DMS53 treated with DMSO at 0.1 percent for 48 hours (cell line): ENCODE measurements around the gene TP53I11.

Source experiments
- DNase-seq: peaks from one replicate; lab custom pipeline; 2025; ENCODE audit not compliant: unreplicated experiment; lab: John Stamatoyannopoulos, UW

The TP53I11 gene

GRCh38 chr11:44915621-44916020 is 35.1 kb downstream of the TP53I11 start:
- DNase-seq = no peak

- DNase-seq = no peak
Observed at GRCh38 chr11:44915004-44915403, 35.7 kb downstream of the TP53I11 start.

GRCh38 chr11:44914105-44914504 is 36.6 kb downstream of the TP53I11 start:
- no peak for DNase-seq

- DNase-seq = no peak
Observed at GRCh38 chr11:44913502-44913901, 37.2 kb downstream of the TP53I11 start.

- DNase-seq = no peak
Observed at GRCh38 chr11:44912270-44912987, 38.3 kb downstream of the TP53I11 start.

DNA sequence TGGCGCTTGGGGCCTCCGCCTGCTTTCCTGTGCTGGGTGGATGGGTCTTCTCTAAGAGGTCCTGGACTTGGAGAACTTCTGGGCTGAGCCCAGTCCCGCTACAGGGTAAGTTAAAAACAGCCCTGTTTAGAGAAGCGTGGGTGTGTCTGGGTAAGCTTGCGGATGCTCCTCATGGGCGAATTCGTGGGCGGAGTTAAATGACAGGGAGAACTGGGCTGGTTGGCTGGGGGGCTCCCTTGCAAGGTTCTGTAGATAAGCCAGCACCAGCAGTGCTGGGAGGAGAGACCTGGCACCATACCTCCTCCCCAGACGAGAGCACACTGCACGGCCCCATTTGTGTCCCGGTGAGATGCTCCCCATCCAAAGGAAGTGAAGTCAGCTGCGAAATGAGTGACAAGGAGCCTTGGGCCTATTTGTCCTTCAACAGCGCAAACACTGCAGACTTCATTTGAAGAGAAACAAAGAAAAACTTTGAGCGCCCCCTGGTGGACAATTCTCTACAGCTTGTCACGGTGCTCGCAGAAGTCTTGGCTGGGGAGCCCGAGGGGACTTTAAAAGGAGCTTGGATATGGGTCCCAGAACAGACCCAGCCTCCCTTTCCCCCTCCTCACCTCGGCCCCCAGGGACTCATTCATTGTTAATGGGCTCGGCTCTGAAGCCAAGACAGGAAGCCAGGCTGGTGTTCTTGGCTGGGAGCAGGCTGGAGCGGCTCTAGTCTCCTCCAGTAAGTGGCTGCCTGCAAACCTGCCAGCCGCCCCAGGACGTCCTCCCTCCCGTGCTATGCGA is 39.5 kb downstream of the TP53I11 start:
- peak; percentile 65 for DNase-seq

- DNase-seq = no peak
Observed at GRCh38 chr11:44910591-44910990, 40.1 kb downstream of the TP53I11 start.

DNA sequence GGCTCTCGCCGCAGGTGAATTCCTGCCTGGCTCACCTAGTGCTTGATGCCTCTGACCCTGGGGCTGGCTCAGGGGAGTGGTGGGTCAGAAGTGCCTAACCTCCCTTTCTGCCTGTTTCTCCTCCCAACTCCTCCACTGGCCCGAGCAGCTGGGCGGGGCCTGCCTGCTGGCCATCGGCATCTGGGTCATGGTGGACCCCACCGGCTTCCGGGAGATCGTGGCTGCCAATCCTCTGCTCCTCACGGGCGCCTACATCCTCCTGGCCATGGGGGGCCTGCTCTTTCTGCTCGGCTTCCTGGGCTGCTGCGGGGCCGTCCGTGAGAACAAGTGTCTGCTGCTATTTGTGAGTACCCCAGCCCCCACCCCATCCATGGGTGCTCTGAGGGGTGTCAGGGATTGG is 41.1 kb downstream of the TP53I11 start:
- DNase-seq = no peak

DNA sequence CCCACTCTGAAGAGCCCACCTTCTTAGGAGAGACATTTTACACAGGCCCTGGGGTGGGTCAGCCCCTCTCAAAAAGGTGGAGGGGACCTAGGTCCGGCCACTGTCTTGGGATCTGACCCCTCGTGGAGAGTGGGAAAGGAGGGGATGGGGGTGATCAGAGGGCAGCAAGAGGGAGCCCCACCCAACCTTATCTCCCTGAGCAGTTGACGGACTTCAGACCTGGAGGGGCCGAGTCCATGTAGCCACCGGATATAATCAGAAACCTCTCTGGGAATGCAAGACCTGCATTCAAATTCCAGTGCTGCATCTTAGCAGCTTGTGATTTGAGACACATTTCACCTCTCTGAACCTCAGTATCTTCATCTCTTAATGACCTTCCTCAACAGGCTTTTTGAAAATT is 44.0 kb downstream of the TP53I11 start:
- no peak for DNase-seq

DNA sequence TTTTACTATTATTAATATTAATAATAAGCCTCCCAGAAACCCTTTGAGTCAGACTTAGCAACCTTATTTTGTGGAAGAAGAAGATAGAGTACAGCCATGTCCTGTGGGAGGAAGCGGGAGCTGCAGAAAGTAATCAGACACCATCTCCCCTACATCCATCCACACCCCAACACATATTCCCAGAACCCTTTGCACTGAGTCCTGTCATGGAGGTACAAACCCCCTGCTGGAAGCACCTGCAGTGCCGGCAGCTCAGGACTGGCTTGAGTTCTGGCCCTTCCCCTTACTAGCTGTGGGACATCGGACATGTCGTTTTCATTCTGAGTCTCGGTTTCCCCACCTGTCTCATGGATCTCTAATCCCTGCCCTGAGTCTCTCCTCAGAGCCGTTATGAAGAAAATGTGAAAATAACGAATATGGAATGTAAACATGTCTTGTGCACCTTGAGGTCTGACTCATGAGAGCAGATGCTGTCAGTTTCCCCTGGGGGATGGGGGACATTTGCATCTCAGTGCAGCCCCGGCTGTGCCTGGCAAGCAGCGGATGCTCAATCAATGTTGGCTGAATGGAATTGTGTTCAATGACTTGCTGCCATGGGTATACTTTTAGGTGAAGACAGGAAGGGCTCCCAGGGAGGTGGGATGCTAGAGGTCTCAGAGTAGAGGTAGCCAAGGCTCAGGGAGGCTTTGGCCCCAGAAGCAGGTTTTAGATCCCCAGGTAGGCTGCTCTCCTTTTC is 45.4 kb downstream of the TP53I11 start:
- no peak for DNase-seq

DNA sequence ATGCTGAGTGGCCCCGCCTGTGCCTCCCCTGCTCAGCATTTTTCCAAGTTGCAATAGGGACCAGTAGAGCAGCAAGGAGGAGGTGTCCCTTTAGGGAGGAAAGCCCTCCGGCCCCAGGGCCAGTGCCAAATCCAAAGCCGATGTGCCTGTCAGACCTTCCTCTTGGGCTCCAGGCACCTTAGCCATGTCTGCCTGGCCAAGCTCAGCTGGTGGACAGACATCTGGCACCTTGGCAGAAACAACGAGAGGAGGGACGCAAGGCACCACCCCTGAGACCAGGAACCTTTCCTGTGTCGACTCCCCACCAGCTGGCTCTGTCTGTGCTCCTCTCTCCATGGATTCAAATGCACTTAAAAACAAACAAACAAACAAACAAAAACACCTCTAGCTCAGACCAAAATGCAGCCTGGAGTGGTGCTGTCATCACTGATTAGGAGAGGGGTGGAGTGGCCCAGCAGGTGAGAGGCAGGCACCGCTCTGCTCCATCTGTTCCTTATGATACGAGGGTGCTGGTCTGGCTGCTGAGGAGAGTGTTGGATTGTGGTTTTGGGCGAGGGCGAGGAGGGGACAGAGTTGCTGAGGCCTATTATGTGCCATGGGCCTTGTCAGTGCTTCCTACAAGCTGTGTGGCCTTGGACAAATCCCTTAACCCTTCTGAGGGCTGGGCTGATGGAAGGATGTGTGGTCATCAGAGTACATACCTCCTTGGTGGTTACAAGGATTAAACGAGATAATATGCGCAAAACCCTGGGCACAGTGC is 46.2 kb downstream of the TP53I11 start:
- no peak for DNase-seq

DNA sequence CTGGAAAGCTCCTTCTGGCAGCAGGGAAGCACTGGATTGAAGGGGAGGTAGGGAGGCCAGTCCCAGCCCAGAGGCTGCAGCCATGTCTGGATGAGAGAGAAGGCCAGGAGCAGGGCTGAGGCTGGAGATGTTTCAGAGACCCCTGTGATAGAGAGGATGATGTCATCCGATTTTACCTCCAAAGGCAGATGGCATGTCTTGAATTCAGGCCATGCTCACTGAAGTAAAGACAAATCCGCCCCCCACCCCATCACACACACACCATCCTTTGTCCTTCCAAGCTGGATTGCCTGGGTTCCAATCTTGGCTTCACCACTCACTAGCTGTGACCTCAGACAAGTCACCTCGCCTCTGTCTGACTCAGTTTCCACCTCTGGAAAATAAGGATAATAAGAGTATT is 47.2 kb downstream of the TP53I11 start:
- DNase-seq = no peak

DNA sequence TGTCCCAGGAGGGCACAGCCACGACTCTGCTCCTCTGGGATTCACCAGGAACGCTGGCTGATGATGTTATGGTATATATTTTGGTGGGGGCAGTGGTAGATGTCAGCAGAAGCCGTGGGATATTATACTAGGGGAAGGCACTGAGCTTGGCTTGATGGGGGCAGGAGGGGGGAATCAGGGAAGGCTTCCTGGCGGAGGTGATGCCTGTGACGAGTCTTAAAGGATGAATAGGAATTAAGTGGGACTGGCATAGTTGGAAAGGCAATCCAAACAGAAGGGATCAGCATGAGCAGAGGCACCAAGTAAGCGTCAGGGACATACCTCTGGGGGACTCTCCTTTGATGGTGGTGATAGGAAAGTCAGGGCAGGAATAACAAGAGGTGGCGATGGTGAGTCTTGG is 47.6 kb downstream of the TP53I11 start:
- DNase-seq = no peak

DNA sequence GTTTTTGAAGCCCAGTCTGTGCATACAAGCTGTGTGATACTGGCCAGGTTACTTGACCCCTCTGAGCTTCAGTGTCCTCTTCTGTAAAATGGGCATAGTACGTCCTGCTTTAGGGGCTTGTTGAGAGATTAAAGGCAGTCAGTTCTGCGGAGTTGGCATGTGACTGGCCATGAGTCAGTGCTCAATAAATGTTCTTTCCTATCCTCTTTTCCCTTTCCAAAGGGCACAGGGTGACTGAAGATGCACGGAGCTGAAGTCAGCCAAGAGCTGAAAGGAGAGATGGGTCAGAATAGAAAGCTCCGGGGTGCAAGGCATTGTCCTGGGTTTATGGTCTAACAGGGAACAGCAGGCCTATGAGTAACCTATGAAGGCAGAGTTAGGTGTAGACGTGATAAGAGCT is 48.9 kb downstream of the TP53I11 start:
- no peak for DNase-seq

- no peak for DNase-seq
Observed at GRCh38 chr11:44901120-44901633, 49.5 kb downstream of the TP53I11 start.

DNA sequence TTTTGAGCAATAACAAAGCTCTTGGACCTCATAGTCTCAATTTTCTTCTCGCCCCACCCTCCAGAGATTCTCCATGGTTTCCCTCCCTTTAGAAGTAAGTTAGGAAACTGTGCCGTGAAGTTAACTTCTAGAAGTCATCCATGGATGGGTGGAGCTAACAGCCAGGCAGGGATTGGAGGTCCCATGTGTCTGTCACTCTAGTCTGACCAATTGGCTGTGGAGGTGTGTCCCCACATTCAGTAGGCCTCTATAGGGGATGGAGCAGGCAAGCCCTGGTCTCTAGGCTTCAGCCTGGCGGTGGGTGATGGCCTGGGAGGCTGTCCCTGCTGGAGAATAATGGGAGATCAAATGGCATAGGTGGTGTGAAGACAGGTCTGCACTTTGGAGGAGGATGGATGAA is 50.7 kb downstream of the TP53I11 start:
- no peak for DNase-seq

- DNase-seq = peak; percentile 12
Observed at GRCh38 chr11:44893846-44894617, 56.7 kb downstream of the TP53I11 start.

GRCh38 chr11:44893308-44893822 is 57.3 kb downstream of the TP53I11 start:
- DNase-seq = no peak

DNA sequence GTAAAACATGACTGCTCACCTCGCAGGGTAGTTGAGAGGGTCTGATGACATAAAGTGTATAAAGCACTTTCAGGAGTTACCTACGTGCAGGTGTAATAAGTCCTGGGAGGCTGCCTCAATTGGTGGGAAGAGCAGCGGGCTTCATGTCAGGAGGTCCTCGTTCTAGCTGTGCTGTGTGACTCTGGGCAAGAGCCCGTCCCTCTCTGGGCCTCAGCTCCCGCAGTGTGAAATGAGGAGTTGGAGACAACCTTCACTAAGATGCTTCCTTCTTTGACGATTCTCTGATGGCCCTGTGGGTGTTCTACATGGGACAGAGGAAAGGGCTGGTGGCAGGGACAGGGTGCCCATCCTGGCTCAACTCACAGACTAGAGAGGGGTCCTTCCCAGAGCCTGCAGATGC is 57.8 kb downstream of the TP53I11 start:
- DNase-seq = no peak

- DNase-seq = no peak
Observed at GRCh38 chr11:44889266-44889665, 61.4 kb downstream of the TP53I11 start.
